ENCODE results near the gene VCL. TPM values are rescaled to one million over a fixed set of nuclear protein-coding genes. Genes with fewer than 3 reads are reported as not detected.
"Not testable (repeated sequence)": the region's sequence is repeated elsewhere in the genome, so short reads cannot be mapped to it uniquely, and the experiment has no call there.

Gene VCL
- total and polyA plus RNA-seq, 4 donors = 31.6 to 499 (median 229) TPM

DNA sequence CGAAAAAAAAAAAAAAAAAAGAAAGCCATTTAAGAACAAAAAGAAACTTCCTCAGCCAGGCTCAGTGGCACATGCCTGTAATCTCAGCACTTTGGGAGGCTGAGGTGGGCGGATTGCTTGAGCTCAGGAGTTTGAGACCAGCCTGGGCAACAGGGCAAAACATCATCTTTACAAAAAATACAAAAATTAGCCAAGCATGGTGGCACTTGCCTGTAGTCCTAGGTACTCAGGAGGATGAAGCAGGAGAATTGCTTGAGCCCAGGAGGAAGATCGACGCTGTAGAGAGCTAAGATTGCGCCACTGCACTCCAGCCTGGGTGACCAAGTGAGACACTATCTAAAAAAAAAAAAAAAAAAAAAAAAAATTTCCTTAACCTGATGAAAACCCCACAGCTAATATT, 140.7 kb downstream of the VCL start:
- 93 to 94% methylated on average over 5 of the region's 5 CpGs for WGBS, 2 donors
- H3K4me3 ChIP-seq (ENCODE audit: low read length in 2 of 2); intact Hi-C loops (cut with DNase I); H3K27me3 ChIP-seq (ENCODE audit: control insufficient read depth in 1 of 2, insufficient read depth in 2 of 2, low read length in 1 of 2); H3K27ac ChIP-seq (ENCODE audit: low read depth in 1 of 2, low read length in 2 of 2); DNase-seq; H3K9me3 ChIP-seq (ENCODE audit: control insufficient read depth, low read length); ATAC-seq (ENCODE audit: low FRiP score); H3K4me1 ChIP-seq (ENCODE audit: control insufficient read depth in 1 of 2, insufficient read depth in 2 of 2, low read length in 2 of 2); H3K36me3 ChIP-seq (ENCODE audit: control insufficient read depth in 1 of 2, insufficient read depth in 2 of 2, low read length in 1 of 2): not testable (repeated sequence)

DNA sequence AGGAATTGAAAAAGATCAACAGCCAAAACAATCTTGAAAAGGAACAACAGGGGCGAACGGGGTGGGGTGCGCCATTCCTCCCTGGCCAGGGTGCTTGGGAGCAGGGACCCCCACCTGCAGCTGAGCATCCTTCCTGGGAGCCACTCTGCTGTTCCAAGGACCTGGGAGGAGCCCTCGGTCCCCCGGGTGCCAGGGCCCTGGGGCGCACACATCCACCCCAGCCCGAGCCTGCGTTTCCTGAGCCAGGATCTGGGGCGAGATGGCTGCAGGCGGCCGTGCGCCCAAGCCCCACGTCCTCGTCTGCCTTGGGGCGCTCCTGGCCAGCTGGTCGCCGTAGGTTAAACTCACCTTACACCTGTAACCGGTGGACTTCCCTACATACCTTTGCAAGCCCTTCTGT, 142.1 kb downstream of the VCL start:
- H3K9me3 ChIP-seq (ENCODE audit: control insufficient read depth, low read length) = no peaks in the 10 kb centered on the region
- no peaks in the 10 kb centered on the region for H3K27me3 ChIP-seq (ENCODE audit: control insufficient read depth in 1 of 2, insufficient read depth in 2 of 2, low read length in 1 of 2)
- peak; percentile 54 for ATAC-seq (ENCODE audit: low FRiP score)

GRCh38 chr10:74140553-74140952, 142.6 kb downstream of the VCL start:
- Histone ChIP-seq H3K27ac (ENCODE audit: low read depth in 1 of 2, low read length in 2 of 2) (no peak overlapping the region), H3K9me3 (ENCODE audit: control insufficient read depth, low read length) (no peaks in the 10 kb centered on the region), H3K27me3 (ENCODE audit: control insufficient read depth in 1 of 2, insufficient read depth in 2 of 2, low read length in 1 of 2) (no peaks in the 10 kb centered on the region), H3K4me1 (ENCODE audit: control insufficient read depth in 1 of 2, insufficient read depth in 2 of 2, low read length in 2 of 2) (no peaks in the 10 kb centered on the region), H3K4me3 (ENCODE audit: low read length in 2 of 2) (no peak overlapping the region), H3K36me3 (ENCODE audit: control insufficient read depth in 1 of 2, insufficient read depth in 2 of 2, low read length in 1 of 2) (peaks cover 0 to 4% of the 10 kb centered on the region in 2 donors)
- intact Hi-C loops (cut with DNase I) = no loop called here
- DNase-seq = no peak
- ATAC-seq (ENCODE audit: low FRiP score) = no peak
- 74 to 81% methylated on average over 2 of the region's 2 CpGs for WGBS, 2 donors

More for the DNA sequence above, 142.1 kb downstream of the VCL start:
- Histone ChIP-seq H3K27ac (ENCODE audit: low read depth in 1 of 2, low read length in 2 of 2) (no peak overlapping the region), H3K4me3 (ENCODE audit: low read length in 2 of 2) (no peak overlapping the region), H3K4me1 (ENCODE audit: control insufficient read depth in 1 of 2, insufficient read depth in 2 of 2, low read length in 2 of 2) (no peaks in the 10 kb centered on the region), H3K36me3 (ENCODE audit: control insufficient read depth in 1 of 2, insufficient read depth in 2 of 2, low read length in 1 of 2) (peaks cover 0 to 4% of the 10 kb centered on the region in 2 donors)
- WGBS, 2 donors = 93 to 95% methylated on average over 18 of the region's 18 CpGs
- intact Hi-C loops (cut with DNase I) = no loop called here
- no peak for DNase-seq

DNA sequence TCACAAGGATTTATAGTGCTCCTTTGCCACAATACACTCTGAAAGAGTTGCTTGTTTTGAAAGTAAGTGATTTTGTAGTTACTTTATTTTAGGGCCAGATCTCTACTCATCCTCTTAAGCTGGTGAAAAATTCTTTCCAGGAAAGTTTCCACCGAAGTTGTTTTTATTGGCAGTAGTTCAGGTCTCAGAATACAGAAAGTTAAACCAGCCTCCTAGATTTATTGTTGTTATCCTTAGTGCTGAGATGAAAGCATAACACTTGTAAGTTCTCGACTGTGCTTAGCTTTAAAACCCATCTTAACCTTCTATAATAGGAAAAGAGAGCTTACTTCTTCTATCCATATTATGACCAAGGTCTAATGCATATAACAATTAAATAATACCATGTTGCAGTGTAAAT, 147.2 kb downstream of the VCL start:
- WGBS, 2 donors = 3 to 5% methylated on average over 2 of the region's 2 CpGs
- Histone ChIP-seq H3K27ac (ENCODE audit: low read depth in 1 of 2, low read length in 2 of 2) (no peak overlapping the region), H3K4me1 (ENCODE audit: control insufficient read depth in 1 of 2, insufficient read depth in 2 of 2, low read length in 2 of 2) (peaks cover 0 to 7% of the 10 kb centered on the region in 2 donors), H3K9me3 (ENCODE audit: control insufficient read depth, low read length) (no peaks in the 10 kb centered on the region), H3K27me3 (ENCODE audit: control insufficient read depth in 1 of 2, insufficient read depth in 2 of 2, low read length in 1 of 2) (no peaks in the 10 kb centered on the region), H3K4me3 (ENCODE audit: low read length in 2 of 2) (no peak overlapping the region), H3K36me3 (ENCODE audit: control insufficient read depth in 1 of 2, insufficient read depth in 2 of 2, low read length in 1 of 2) (no peaks in the 10 kb centered on the region)
- DNase-seq = no peak
- intact Hi-C loops (cut with DNase I) = no loop called here
- peak; percentile 59 for ATAC-seq (ENCODE audit: low FRiP score)

DNA sequence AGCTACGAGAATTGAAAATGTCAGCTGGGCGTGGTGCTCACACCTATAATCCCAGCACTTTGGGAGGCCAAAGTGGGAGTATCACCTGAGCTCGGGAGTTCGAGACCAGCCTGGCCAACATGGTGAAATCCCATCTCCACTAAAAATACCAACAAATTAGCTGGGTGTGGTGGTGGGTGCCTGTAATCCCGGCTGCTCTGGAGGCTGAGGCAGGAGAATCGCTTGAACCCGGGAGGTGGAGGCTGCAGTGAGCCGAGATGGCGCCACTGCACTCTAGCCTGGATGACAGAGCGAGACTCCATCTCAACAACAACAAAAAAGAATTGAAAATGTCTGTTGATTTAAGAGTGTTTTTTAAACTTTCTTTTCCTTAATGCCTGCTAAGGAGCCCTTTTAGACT, 149.1 kb downstream of the VCL start:
- ATAC-seq (ENCODE audit: low FRiP score); DNase-seq; H3K4me3 ChIP-seq (ENCODE audit: low read length in 2 of 2); H3K27ac ChIP-seq (ENCODE audit: low read depth in 1 of 2, low read length in 2 of 2); H3K9me3 ChIP-seq (ENCODE audit: control insufficient read depth, low read length); H3K4me1 ChIP-seq (ENCODE audit: control insufficient read depth in 1 of 2, insufficient read depth in 2 of 2, low read length in 2 of 2); H3K36me3 ChIP-seq (ENCODE audit: control insufficient read depth in 1 of 2, insufficient read depth in 2 of 2, low read length in 1 of 2); intact Hi-C loops (cut with DNase I); H3K27me3 ChIP-seq (ENCODE audit: control insufficient read depth in 1 of 2, insufficient read depth in 2 of 2, low read length in 1 of 2): not testable (repeated sequence)
- 96 to 97% methylated on average over 10 of the region's 10 CpGs for WGBS, 2 donors

GRCh38 chr10:74150204-74150989, 152.5 kb downstream of the VCL start, which contains the start of gene AP3M1:
AP3M1 (minus strand) TSS chr10:74150828; CDS start chr10:74138379, 12,449 bp downstream.
- H3K36me3 ChIP-seq (ENCODE audit: control insufficient read depth in 1 of 2, insufficient read depth in 2 of 2, low read length in 1 of 2) = no peaks in the 10 kb centered on the region
- intact Hi-C loops (cut with DNase I) = no loop called here
- H3K4me3 ChIP-seq (ENCODE audit: low read length in 2 of 2) = peak within 1 kb of the TSS; percentile 73 to 85
- peak within 1 kb of the TSS in 1 of 2 donors; percentile 68 for H3K27ac ChIP-seq (ENCODE audit: low read depth in 1 of 2, low read length in 2 of 2)
- 0% methylated on average over 32 of the region's 32 CpGs for WGBS, 2 donors
- DNase-seq (peak; percentile 86 to 91), ATAC-seq (ENCODE audit: low FRiP score) (peak; percentile 90)
- H3K27me3 ChIP-seq (ENCODE audit: control insufficient read depth in 1 of 2, insufficient read depth in 2 of 2, low read length in 1 of 2) = no peaks in the 10 kb centered on the region
- H3K9me3 ChIP-seq (ENCODE audit: control insufficient read depth, low read length) = no peaks in the 10 kb centered on the region
- peaks cover 0 to 7% of the 10 kb centered on the region in 2 donors for H3K4me1 ChIP-seq (ENCODE audit: control insufficient read depth in 1 of 2, insufficient read depth in 2 of 2, low read length in 2 of 2)

DNA sequence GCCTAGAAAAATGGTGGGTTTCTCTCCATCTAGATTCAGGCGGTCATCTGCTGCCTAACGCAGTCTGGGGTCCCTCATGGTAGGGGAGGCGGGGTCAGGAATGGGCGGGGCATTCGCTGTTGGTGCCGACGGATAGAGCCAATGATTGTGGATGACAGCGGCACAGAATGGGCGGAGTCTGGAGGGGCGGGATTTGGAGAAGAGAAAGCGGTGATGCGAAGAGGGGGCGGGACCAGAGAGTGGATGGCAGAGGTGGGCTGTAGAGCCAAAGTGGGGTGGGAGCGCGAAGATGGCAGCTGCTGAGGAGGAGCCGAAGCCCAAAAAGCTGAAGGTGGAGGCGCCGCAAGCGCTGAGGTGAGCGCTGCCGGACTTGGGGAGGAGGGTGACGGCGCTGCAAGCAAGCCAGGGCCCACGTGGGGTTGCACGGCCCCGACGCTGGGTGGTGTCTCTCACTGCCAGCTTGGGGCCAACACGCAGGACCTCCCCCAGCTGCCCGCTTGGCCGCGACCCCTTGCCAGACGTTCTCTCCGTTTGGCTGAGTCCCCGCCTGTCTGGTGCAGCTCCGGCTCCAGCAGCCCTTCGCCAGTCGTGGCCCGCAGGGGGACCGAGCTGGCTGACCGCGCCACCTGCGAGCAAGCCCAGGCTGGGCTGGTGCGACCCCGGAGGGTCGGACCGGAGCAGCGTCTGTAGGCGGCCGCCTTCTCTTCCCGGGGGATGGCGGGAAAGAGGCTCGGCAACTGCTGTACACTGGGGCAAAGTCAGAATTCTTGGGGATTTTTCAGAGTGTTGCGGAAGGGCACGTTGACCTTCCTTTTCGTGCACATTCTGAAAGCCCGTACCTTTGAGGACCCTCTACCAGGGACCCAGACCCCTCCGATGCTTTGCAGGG, 153.3 kb downstream of the VCL start, which contains the start of gene ADK:
TSS of gene ADK (plus strand) at position 232 of the 889 bp plus-strand sequence. CDS start at position 290, 58 bp downstream.
- WGBS, 2 donors = 0% methylated on average over 57 of the region's 57 CpGs
- peak within 1 kb of the TSS in 1 of 2 donors; percentile 68 for H3K27ac ChIP-seq (ENCODE audit: low read depth in 1 of 2, low read length in 2 of 2)
- peaks cover 0 to 3% of the 10 kb centered on the region in 2 donors for H3K4me1 ChIP-seq (ENCODE audit: control insufficient read depth in 1 of 2, insufficient read depth in 2 of 2, low read length in 2 of 2)

DNA sequence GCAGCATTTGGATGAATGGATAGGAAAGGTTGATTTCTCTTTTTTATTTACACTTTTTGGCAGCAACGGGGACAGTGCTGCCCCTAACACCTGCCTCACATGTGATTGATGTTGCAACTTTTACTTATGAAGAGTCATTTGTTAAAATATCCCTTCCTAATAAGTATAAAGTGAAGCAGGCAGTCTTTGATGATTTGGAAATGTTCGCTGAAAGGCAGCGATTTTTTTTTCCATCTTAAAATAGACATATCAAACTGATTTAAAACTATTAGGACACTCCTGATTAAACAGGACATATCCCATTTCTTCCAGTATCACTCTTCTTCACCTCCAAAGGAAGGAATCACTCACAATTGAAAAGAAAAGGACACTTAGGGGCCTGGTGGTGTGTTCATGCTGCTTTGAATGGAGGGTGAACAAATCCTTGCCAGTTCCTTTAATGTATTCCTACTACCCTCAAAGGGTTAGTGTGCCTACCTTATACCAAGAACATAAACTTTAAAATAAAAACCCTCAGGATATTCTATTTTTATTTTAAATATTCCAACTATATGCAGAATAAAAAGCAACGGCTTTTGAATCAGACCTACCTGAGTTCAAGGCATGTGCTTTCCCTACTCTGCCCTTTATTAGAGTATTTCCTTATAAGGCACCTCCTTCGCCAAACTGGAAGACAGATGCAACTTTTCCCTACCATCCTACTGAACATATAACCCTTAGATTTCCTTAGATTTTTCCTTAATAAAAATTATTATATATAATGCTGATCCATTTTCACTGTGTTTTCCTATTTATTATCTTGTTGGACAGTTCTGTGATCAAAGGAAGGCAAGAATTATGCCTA, 154.2 kb downstream of the VCL start:
- H3K9me3 ChIP-seq (ENCODE audit: control insufficient read depth, low read length) = no peaks in the 10 kb centered on the region
- intact Hi-C loops (cut with DNase I) = no loop called here
- ATAC-seq (ENCODE audit: low FRiP score) = no peak
- no peak for DNase-seq
- H3K4me1 ChIP-seq (ENCODE audit: control insufficient read depth in 1 of 2, insufficient read depth in 2 of 2, low read length in 2 of 2) = peaks cover 0 to 3% of the 10 kb centered on the region in 2 donors
- H3K4me3 ChIP-seq (ENCODE audit: low read length in 2 of 2) = peak overlapping the region; percentile 29 to 73
- H3K27me3 ChIP-seq (ENCODE audit: control insufficient read depth in 1 of 2, insufficient read depth in 2 of 2, low read length in 1 of 2) = no peaks in the 10 kb centered on the region
- H3K27ac ChIP-seq (ENCODE audit: low read depth in 1 of 2, low read length in 2 of 2) = peak overlapping the region in 1 of 2 donors; percentile 30
- H3K36me3 ChIP-seq (ENCODE audit: control insufficient read depth in 1 of 2, insufficient read depth in 2 of 2, low read length in 1 of 2) = no peaks in the 10 kb centered on the region
- 14 to 17% methylated on average over 5 of the region's 5 CpGs for WGBS, 2 donors

More for the DNA sequence above, 153.3 kb downstream of the VCL start, which contains the start of gene ADK:
- no peaks in the 10 kb centered on the region for H3K36me3 ChIP-seq (ENCODE audit: control insufficient read depth in 1 of 2, insufficient read depth in 2 of 2, low read length in 1 of 2)
- peak within 1 kb of the TSS; percentile 73 to 85 for H3K4me3 ChIP-seq (ENCODE audit: low read length in 2 of 2)
- peak; percentile 99 for ATAC-seq (ENCODE audit: low FRiP score)
- no peaks in the 10 kb centered on the region for H3K27me3 ChIP-seq (ENCODE audit: control insufficient read depth in 1 of 2, insufficient read depth in 2 of 2, low read length in 1 of 2)
- DNase-seq = peak; percentile 100
- intact Hi-C loops (cut with DNase I) = no loop called here
- H3K9me3 ChIP-seq (ENCODE audit: control insufficient read depth, low read length) = no peaks in the 10 kb centered on the region
